OCI-M1 (cell line): Measurements from ENCODE around the gene COTL1.

ENCODE experiments used
- DNase-seq: peaks from one replicate; lab custom pipeline; 2025; lab: John Stamatoyannopoulos, UW

Gene COTL1

GRCh38 chr16:84596161-84596560 lies 21.7 kb downstream of the COTL1 start:
- no peak for DNase-seq

DNA sequence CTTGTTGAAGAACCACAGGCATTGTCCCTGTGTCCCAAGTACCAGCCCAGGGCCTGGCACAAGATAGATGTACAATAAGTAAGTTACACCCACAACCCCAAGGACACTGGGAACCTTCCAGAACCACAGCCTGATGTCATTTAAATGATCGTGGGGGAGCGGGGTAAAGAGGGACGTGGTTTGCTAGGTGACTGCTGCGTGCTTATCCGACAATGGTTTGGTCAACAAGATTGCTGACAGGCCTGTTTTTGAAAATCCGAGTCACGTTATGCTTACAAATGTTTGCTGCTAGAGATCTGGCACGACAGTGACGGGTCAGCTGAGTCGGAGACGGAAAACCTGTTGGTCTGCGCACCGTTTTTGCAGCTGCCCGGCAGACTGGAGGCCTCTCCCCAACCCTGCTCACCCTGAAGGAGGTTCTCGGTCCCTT lies 22.8 kb downstream of the COTL1 start:
- no peak for DNase-seq

- DNase-seq: no peak
Observed at GRCh38 chr16:84594725-84595038, 23.2 kb downstream of the COTL1 start.

- peak; percentile 3 for DNase-seq
Observed at GRCh38 chr16:84593825-84594724, 23.8 kb downstream of the COTL1 start.

GRCh38 chr16:84592718-84593117 lies 25.2 kb downstream of the COTL1 start:
- no peak for DNase-seq

DNA sequence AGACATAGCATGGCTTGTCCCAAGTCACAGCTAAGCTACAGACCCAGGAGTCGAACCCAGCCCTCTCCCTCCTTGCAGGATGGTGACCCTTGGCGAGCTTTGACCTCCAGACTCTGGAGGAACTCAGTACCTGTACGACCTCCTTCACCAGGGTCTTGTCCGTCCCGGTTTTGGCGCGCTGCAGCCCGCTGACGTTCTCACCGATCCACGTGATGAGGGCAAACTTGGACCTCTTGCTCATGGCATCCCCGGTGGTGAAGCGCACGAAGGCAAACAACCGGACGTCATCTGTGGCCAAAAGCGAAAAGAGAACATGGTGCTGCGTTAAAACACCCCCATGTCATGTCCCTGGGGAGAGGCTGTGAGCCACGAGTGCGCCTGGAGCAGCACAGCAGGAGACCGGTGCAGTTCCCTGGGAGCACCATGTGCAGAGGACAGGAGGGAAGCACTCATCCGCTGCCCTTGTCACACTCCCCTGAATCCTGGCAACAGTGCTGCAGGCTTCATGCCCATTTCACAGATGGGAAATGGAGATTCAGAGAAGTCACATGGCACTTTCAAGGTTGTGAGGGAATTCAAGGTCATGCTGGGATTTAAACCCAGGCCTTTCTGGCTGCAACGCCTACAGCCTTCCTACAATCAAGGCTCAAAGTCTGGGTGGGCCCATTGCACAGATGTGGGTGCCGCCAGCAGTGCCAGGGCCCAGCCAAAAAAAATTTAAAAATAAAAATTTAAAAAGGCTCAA lies 27.7 kb downstream of the COTL1 start:
- no peak for DNase-seq

GRCh38 chr16:84588991-84589390 lies 28.9 kb downstream of the COTL1 start:
- DNase-seq: no peak

GRCh38 chr16:84585886-84586285 lies 32.0 kb downstream of the COTL1 start:
- no peak for DNase-seq

DNA sequence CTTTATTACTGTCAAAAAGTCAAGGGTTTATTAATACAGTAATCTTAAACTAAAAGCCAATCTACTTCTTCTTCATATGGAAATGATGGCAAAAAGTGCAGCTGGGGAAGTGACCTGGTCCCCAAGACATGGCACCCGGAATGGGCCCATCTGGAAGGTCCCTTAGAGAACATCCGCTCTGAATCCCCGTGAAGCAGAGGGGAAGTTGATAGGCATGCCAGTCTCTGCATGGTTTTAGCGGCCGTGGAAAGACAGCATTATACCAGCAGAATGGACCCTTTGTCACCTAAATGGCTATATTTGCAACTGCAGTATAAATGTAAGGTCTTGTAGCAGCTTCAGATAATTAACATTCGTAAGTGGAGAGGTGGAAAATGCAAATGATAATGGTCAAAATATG lies 32.4 kb downstream of the COTL1 start:
- DNase-seq: no peak

GRCh38 chr16:84584678-84585077 lies 33.2 kb downstream of the COTL1 start:
- DNase-seq: no peak

- no peak for DNase-seq
Observed at GRCh38 chr16:84583995-84584394, 33.9 kb downstream of the COTL1 start.

DNA sequence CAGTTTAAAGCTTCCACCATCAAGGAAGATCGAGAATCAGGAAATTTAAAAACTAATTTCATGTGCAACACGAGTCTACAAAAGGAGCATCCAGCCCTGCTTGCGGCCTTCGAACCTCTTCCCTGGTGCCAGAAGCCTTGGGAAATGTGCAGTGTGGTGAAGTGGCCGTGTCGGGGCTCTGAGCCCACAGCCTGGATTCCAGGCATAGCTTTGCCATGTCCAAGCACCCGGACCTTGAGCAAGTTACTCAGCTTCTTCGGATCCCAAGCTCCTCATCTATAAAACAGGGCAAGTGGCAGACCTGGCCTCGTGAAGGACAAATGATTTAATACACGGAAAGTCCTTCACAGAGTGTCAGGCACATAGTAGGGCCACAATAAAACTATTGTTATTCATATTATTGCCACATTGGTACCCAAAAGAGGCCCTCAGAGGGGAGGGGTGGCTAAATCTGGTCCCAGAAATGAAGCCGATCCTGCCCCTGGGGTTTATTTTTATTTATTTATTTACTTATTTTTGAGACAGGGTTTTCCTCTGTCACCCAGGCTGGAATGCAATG lies 34.8 kb downstream of the COTL1 start:
- DNase-seq: no peak

DNA sequence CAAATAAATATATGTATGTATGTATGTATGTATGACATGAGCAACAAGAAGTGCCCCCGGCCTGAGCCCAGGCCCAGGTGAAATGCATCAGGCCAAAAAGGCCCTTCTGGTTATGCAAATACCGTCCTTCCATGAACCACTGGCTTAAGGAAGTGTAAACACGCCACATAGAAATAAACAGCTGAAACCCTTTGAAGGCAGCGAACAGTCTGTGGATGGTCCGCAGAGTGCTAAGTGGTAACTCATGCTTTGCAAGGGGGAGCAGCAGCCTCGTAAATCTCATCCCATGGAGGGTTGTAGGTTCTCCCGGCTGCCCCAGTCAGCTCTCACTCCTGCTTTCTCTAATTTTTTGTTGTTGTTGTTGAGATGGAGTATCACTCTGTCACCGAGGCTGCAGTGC lies 36.7 kb downstream of the COTL1 start:
- no peak for DNase-seq

- no peak for DNase-seq
Observed at GRCh38 chr16:84579936-84580335, 37.9 kb downstream of the COTL1 start.

DNA sequence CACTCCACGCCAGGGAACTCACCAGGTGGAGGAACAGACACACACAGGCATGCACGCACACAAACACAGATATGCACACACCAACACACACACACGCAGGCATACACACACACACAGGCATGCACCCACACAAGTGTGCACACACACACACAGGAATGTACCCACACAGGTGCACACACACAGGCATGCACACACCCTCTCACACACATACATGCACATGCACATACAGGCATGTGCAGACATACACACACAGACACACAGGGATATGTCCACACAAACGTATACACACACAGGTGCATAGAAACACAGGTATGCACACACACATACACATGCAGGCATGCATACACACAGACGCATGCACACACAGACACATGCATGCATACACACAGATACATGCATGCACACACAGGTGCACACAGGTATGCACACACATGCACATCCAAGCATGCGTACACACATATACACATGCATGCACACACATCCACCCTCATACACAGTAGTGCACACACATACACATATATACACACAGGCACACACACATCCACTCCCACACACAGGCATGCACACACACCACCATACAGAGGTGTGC lies 39.2 kb downstream of the COTL1 start:
- DNase-seq: no peak

DNA sequence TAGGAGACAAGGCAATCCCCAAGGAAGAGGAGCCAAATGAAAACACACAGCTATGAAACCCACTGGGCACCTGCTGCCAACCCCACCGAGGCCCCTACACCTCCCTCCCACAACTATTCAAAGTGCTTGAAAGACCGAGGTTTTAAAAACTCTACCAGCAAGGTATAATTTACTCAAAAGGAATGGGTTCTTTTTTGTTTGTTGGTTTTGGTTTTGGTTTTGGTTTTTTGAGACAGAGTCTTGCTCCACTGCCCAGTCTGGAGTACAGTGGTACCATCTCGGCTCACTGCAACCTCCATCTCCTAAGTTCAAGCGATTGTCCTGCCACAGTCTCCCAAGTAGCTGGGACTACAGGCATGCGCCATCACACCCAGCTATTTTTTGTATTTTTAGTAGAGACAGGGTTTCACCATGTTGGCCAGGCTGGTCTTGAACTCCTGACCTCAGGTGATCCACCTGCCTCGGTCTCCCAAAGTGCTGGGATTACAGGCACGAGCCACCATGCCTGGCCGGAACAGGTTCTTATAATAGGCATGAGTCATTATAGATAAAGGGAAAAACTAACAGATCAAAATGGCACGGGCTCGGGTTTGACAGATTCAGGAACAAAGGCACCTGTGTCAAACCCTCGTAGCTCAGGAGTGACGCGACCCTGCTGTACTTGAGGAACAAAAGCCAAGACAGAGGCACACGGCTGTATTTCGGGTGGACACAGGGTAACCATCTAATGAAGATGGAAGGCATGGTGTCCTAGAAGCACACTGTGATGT lies 40.7 kb downstream of the COTL1 start:
- DNase-seq: no peak

DNA sequence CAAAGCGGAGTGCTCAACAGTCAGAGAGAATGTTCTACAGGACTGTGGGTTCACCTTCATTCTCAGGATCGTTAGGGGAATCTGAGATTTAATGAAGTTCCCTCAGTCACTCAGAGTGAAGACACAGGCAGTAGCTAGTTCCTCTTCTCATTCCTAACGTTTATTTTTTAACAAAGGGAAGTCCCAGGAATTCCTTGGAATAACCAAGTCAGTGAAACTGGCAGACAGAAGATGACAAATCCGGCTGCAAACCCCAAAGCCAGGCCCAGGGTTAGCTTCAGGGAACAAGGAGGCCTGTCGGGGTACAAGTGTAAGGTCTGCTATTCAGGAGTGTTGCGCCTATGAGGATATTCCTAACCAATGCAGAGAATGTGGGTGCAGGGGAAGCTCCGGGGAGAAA lies 42.0 kb downstream of the COTL1 start:
- DNase-seq: no peak

DNA sequence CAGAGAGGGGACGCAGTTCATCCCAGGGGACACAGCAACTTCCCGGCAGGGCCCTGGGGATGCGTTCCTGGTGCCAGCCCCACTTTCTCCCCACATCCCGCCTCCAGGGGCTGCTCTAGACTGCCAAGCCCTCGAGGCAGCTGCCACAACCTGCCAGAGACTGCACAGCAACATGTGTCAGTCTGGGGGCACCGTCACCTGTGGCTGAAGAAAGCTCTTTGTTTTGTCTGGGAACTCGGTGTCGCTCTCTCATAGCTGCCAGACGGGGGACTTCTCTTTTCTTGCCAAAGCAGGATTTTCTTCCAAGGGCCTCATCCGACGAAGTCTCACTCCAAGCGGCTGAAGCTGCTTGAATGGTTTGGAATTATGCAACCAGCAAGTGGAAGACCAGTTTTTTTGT lies 43.7 kb downstream of the COTL1 start:
- no peak for DNase-seq

- DNase-seq: no peak
Observed at GRCh38 chr16:84572096-84572495, 45.8 kb downstream of the COTL1 start.

- no peak for DNase-seq
Observed at GRCh38 chr16:84571506-84571905, 46.4 kb downstream of the COTL1 start.

DNA sequence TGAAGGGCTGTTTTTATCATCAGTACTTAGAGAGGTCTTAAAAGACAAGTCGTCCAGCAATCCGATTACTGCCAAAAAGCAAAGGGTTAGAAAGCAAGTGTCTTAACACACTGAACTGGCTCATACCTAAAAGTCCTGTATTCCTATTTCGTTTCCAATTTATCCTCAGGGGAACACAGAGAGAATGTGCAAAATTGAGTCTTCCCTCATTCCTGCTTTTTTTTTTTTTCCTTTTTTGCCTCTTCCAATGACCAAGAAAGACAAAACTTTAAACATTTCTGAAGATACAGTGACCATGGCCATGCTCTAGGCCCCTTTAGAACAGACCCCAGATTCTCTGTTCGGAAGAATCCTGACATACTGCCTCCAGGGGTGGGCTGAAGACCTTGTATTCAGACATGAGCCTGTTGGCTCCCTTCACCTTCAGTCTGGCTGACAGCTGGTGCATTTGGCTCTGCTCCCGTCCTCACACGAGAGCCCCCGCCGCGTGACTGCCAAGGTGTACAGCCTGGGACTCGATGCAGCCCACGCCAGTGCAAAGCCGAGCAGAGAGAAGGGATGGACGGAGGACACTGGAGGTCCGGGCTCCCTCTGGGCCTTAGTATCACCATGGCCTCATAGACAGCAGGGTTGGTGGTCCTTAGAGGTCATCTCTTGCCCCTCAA lies 47.0 kb downstream of the COTL1 start:
- no peak for DNase-seq
